ENCODE data around the gene CCDC3. TPM values are rescaled to one million over a fixed set of nuclear protein-coding genes. Genes with fewer than 3 reads are reported as not detected.

The CCDC3 gene
- total and polyA plus RNA-seq, 2 of the 4 experiments (the other 2 are of a cell fraction), result 0.29 to 0.36 TPM

DNA sequence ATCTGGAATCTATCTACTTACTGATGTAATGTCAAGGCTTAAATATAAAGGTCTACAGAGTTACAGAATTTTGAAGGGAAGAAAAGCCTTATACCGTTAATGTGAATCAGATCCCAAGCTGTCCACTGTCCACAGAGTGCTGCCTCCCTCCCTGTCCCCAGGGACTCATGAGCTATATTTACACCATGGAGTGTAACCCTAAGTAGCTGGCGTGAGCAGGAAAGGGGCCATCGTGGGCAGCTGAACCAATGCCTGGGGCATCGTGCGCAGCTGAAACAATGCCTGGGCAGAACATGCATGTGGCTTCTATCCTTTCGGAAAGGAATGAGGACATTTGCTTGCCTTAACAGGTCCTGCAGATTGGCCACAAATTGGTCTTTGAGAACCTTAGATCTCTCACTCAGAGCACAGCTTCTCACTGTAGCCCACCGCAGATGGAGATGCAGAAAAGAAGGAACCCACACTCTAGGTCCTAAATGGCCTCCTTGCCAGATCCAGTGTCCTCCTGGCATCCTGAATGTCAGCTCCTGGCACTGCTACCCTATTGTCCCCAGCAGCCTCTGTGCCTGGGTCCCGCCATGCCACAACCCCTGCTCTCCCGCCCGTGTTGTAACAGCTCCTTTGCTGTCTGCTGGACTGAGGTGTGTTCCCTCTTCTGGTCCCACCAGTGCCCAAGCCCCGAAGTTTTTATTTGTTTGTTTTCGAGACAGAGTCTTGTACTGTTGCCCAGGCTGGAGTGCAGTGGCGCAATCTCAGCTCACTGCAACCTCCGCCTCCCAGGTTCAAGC, 30.3 kb downstream of the CCDC3 start:
- Histone ChIP-seq H3K4me1 (ENCODE audit: control insufficient read depth, insufficient read depth, low read length) (no peaks in the 10 kb centered on the region), H2BK120ac (ENCODE audit: low read depth, low read length) (no peak overlapping the region), H3K4me3 (ENCODE audit: insufficient read depth, low read depth, low read length) (no peak overlapping the region), H3K9ac (ENCODE audit: low read depth, low read length) (no peak overlapping the region), H3K18ac (ENCODE audit: low read depth, low read length) (no peak overlapping the region), H3K56ac (ENCODE audit: extremely low read depth, insufficient read depth, low read length) (no peak overlapping the region), H2AK9ac (replicated peaks; ENCODE audit: low read depth, low read length, poor library complexity) (peak overlapping the region; percentile 24), H2AK5ac (ENCODE audit: low read depth, low read length) (no peak overlapping the region), H2AFZ (replicated peaks; ENCODE audit: low read length, poor library complexity) (no peak overlapping the region), H3K27me3 (ENCODE audit: control insufficient read depth, insufficient read depth, low read length) (no peaks in the 10 kb centered on the region; the same call in 1 of the 2 replicates), H3K27ac (ENCODE audit: insufficient read depth, low read length) (no peak overlapping the region), H4K5ac (ENCODE audit: low read depth, low read length) (no peak overlapping the region), H2BK15ac (ENCODE audit: low read depth, low read length) (no peak overlapping the region), H3K23ac (ENCODE audit: low read depth, low read length) (no peak overlapping the region), H3K4me2 (ENCODE audit: low read depth, low read length) (no peak overlapping the region), H4K91ac (ENCODE audit: insufficient read depth, low read depth, low read length) (no peak overlapping the region), H3K36me3 (ENCODE audit: control insufficient read depth, insufficient read depth, low read length) (no peaks in the 10 kb centered on the region), H2BK20ac (ENCODE audit: low read depth, low read length) (no peak overlapping the region), H3K9me3 (ENCODE audit: control insufficient read depth, insufficient read depth, low read length) (peaks cover 6% of the 10 kb centered on the region), H3K9me1 (ENCODE audit: insufficient read depth, low read length) (no peaks in the 10 kb centered on the region), H3K14ac (replicated peaks; ENCODE audit: low read depth, low read length) (no peak overlapping the region), H4K8ac (ENCODE audit: low read depth in 2 of 2, low read length in 2 of 2) (no peak overlapping the region), H4K20me1 (ENCODE audit: insufficient read depth, low read length) (no peaks in the 10 kb centered on the region), H3K4ac (ENCODE audit: low read depth, low read length) (no peak overlapping the region), H2BK5ac (ENCODE audit: low read depth, low read length, poor library complexity, severe bottlenecking) (no peak overlapping the region), H3K79me1 (ENCODE audit: low read depth in 1 of 2, low read length in 2 of 2) (no peaks in the 10 kb centered on the region)
- DNase-seq, result no peak
- in situ Hi-C loops (cut with MboI; ENCODE audit: low sequenced_read_pairs), result no loop called here
- WGBS, 2 experiments (ENCODE audit: extremely low coverage in 2 of 2, insufficient read length in 1 of 2), result 86% methylated on average over 7 of the region's 14 CpGs; no CpG with 5 or more reads in 1 of the 2 experiments
- TF ChIP-seq, protein P1, sequence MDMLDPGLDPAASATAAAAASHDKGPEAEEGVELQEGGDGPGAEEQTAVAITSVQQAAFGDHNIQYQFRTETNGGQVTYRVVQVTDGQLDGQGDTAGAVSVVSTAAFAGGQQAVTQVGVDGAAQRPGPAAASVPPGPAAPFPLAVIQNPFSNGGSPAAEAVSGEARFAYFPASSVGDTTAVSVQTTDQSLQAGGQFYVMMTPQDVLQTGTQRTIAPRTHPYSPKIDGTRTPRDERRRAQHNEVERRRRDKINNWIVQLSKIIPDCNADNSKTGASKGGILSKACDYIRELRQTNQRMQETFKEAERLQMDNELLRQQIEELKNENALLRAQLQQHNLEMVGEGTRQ (IDR thresholded peaks at IDR 0.05; ENCODE audit: low read depth, low read length), result no peak
- TF ChIP-seq CHD1 (IDR thresholded peaks at IDR 0.05; ENCODE audit: low read depth, low read length) (no peak), MAFK (IDR thresholded peaks at IDR 0.05; ENCODE audit: low read depth, low read length) (no peak), BHLHE40 (IDR thresholded peaks at IDR 0.05; ENCODE audit: low read depth, low read length) (no peak), NFE2L2 (IDR thresholded peaks at IDR 0.05; ENCODE audit: low read depth, low read length) (no peak), SMC3 (IDR thresholded peaks at IDR 0.05; ENCODE audit: low read depth, low read length) (no peak), POLR2A (IDR thresholded peaks at IDR 0.05; ENCODE audit: low read depth, low read length) (no peak), RAD21 (IDR thresholded peaks at IDR 0.05; ENCODE audit: low read length) (no peak), CEBPB (IDR thresholded peaks at IDR 0.05; ENCODE audit: low read depth, low read length) (no peak), MXI1 (IDR thresholded peaks at IDR 0.05; ENCODE audit: borderline replicate concordance, low read depth, low read length) (no peak), RFX5 (IDR thresholded peaks at IDR 0.05; ENCODE audit: low read depth, low read length) (no peak), MAZ (IDR thresholded peaks at IDR 0.05; ENCODE audit: borderline replicate concordance, low read depth, low read length) (no peak), FOS (IDR thresholded peaks at IDR 0.05; ENCODE audit: low read depth, low read length) (no peak), RCOR1 (IDR thresholded peaks at IDR 0.05; ENCODE audit: insufficient replicate concordance, low read length) (no peak)
- TF ChIP-seq, protein P2, sequence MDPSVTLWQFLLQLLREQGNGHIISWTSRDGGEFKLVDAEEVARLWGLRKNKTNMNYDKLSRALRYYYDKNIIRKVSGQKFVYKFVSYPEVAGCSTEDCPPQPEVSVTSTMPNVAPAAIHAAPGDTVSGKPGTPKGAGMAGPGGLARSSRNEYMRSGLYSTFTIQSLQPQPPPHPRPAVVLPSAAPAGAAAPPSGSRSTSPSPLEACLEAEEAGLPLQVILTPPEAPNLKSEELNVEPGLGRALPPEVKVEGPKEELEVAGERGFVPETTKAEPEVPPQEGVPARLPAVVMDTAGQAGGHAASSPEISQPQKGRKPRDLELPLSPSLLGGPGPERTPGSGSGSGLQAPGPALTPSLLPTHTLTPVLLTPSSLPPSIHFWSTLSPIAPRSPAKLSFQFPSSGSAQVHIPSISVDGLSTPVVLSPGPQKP (IDR thresholded peaks at IDR 0.05; ENCODE audit: borderline replicate concordance, low read depth, low read length), result no peak
- TF ChIP-seq, protein P3, sequence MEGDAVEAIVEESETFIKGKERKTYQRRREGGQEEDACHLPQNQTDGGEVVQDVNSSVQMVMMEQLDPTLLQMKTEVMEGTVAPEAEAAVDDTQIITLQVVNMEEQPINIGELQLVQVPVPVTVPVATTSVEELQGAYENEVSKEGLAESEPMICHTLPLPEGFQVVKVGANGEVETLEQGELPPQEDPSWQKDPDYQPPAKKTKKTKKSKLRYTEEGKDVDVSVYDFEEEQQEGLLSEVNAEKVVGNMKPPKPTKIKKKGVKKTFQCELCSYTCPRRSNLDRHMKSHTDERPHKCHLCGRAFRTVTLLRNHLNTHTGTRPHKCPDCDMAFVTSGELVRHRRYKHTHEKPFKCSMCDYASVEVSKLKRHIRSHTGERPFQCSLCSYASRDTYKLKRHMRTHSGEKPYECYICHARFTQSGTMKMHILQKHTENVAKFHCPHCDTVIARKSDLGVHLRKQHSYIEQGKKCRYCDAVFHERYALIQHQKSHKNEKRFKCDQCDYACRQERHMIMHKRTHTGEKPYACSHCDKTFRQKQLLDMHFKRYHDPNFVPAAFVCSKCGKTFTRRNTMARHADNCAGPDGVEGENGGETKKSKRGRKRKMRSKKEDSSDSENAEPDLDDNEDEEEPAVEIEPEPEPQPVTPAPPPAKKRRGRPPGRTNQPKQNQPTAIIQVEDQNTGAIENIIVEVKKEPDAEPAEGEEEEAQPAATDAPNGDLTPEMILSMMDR (conservative IDR thresholded peaks at IDR 0.05; ENCODE audit: low read depth, low read length), result no peak
- intact Hi-C loops (cut with micrococcal nuclease), result no loop called here
- POLR2A ChIA-PET (ENCODE audit: unreplicated experiment), result no interaction called here
- ATAC-seq (ENCODE audit: low read depth), result no peak
- BruUV-seq (replicated peaks), result no TSS peak
- CTCF ChIA-PET, result no interaction called here
- dilution Hi-C loops (cut with HindIII; ENCODE audit: low sequenced_read_pairs, unreplicated experiment), result no loop called here
